ENCODE data around the gene SAP30.

DNA sequence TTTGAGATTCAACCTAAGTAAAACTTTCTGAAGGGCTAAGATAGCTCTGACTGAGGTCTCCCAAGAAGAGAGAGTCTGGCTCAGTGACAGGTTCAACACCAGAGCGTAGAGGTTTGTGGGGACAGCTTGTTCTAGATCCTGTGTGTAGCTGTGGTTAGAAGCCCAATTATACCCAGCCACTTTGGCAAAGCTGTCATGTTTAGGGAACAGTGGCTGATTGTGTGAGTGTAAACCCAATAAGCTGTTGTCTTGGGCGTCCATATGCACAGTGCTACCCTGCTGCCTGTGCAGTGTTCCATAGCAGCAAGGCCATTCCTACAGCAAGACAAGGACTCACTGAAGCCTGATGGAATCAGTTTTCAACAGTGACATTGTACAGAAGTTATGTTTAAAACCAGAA lies 39.3 kb downstream of the SAP30 start:
- TF ChIP-seq, protein P1, sequence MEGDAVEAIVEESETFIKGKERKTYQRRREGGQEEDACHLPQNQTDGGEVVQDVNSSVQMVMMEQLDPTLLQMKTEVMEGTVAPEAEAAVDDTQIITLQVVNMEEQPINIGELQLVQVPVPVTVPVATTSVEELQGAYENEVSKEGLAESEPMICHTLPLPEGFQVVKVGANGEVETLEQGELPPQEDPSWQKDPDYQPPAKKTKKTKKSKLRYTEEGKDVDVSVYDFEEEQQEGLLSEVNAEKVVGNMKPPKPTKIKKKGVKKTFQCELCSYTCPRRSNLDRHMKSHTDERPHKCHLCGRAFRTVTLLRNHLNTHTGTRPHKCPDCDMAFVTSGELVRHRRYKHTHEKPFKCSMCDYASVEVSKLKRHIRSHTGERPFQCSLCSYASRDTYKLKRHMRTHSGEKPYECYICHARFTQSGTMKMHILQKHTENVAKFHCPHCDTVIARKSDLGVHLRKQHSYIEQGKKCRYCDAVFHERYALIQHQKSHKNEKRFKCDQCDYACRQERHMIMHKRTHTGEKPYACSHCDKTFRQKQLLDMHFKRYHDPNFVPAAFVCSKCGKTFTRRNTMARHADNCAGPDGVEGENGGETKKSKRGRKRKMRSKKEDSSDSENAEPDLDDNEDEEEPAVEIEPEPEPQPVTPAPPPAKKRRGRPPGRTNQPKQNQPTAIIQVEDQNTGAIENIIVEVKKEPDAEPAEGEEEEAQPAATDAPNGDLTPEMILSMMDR (IDR thresholded peaks at IDR 0.05), result no peak
- no peak for TF ChIP-seq POLR2A (IDR thresholded peaks at IDR 0.05)
